GM12872 (cell line): ENCODE data around the gene HPSE2.

Experiments
- TF ChIP-seq, protein P1 (sequence below): IDR thresholded peaks from 3 replicates; pipeline ENCODE4 v1.5.1; 2011; ENCODE audit warnings: low read depth, mild to moderate bottlenecking, low read length, moderate library complexity; ENCODE audit not compliant: insufficient read depth

Gene HPSE2

DNA sequence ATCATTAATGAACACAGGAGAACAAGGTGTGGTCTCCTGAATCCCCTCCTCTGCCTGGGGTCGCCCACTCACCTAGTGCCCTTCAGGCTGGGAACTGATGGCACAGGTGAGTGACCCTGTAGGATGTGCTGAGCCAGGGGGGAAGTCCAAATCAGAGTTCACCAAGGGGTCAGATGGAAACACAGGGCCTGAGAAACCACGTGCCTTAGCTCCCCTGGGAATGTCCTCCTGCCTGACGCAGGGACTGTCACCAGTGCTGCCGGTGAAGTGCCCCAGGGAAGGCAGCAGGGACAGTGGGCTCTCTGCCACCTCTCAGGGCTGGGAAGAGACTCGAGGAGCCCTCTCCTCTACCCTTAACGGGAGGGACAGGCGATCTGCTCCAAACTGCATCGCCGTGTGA is 814.9 kb downstream of the HPSE2 start:
- TF ChIP-seq, protein P1, sequence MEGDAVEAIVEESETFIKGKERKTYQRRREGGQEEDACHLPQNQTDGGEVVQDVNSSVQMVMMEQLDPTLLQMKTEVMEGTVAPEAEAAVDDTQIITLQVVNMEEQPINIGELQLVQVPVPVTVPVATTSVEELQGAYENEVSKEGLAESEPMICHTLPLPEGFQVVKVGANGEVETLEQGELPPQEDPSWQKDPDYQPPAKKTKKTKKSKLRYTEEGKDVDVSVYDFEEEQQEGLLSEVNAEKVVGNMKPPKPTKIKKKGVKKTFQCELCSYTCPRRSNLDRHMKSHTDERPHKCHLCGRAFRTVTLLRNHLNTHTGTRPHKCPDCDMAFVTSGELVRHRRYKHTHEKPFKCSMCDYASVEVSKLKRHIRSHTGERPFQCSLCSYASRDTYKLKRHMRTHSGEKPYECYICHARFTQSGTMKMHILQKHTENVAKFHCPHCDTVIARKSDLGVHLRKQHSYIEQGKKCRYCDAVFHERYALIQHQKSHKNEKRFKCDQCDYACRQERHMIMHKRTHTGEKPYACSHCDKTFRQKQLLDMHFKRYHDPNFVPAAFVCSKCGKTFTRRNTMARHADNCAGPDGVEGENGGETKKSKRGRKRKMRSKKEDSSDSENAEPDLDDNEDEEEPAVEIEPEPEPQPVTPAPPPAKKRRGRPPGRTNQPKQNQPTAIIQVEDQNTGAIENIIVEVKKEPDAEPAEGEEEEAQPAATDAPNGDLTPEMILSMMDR, result no peak

DNA sequence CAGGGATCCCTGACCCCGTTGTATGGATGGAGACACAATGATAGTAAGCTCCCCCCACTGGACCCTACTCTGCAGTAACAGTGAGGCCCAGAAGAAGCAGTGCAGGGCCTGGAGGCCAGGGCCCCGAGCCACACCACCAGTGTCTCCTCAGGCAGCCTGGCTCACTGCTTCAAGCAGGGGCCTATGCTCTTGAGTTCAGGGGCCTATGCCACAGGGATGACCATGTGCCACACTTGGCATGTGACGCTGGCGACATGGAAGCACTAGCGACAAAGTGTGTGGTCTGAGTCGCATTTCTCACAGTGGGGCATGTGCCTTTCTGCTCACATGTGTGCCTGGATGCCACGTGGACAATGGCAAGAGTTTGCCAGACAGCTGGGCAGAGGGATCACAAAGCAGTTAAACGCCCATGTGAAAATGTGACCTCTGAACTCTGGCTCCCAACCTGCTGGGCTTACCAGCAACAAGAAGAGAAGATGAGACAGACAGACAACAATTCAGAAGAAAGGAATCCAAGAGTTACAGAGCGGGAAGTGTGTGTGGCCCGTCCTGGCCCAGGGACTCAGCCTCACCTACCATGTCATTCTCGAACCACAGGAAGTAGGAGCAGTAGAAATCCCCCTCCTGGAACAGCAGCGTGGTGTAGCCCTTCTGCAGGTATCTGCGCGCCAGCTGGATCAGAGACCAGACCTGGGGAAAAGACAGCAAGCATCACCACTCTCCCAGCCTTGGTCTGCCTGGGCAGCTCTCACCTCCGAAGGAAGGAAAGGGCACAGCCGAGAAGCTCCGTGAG is 816.0 kb downstream of the HPSE2 start:
- TF ChIP-seq, protein P1, result no peak

DNA sequence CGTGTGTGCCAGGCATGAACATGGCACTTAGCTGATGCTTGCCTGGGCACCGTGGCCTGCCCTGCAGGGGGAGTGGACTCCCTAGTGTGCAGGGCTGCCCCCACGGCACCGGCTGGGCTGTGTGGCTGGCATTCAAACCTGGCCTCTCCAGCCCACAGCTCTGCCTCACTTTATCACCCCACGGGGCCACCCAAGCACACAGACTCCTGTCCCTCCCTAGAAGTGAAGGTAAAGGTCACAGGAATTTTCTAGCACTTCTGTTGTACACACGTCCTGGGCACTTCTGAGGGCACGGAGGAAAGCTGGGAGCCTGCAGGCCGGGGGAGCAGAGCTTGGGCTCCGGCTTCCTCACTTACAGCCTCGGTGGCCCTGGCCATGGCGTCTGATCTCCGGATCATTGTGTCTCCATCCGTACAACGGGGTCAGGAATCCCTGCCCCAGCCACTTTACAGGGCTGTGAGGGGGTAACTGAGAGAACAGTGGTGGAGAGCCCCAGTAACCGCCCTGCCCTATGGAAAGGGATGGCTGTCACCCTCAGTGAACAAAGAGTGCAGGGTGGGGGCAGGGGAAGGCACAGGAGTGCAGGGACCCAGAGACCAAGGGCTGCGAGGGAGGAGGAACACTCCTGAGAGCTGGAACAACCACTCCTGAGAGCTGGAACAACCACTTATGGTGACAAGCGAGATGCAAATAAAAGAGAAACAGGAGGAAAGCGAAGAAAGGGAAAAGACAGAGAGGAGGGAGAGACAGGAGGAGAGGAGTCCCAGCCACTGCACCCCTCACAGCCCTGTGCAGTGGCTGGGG is 816.8 kb downstream of the HPSE2 start:
- TF ChIP-seq, protein P1, result no peak

DNA sequence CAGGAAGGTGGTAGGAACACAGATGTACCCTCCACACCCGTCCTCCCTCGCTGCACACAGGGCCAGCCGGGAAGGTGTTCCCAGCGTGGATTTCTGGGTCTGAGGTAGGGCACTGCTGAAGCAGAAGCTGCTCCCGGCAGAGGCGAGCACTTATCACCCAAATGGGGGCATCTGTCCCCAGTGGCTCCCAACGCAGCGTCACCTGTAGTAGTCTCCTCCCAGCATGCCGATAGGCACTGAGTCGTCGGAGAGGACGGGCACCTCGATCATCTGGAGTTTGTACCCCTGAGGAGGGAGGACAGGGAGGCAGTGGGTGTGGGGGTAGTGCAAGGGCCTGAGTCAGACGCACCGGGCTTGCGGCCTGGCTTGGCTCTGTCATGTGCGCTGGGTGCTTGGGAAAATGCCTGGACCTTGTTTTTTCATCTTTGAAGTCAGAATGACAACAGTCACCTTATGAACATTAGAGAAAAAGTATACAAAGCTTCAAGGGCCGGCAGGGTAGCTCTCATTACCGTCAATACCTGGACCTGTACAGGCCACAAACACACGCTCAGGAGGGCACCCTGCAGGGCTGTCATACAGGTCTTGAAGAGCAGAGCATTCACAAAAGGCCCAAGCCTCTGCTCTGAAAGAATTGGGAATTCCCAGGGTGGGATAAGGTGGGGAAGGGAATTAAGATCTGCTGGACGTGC is 817.5 kb downstream of the HPSE2 start:
- TF ChIP-seq, protein P1, result no peak

DNA sequence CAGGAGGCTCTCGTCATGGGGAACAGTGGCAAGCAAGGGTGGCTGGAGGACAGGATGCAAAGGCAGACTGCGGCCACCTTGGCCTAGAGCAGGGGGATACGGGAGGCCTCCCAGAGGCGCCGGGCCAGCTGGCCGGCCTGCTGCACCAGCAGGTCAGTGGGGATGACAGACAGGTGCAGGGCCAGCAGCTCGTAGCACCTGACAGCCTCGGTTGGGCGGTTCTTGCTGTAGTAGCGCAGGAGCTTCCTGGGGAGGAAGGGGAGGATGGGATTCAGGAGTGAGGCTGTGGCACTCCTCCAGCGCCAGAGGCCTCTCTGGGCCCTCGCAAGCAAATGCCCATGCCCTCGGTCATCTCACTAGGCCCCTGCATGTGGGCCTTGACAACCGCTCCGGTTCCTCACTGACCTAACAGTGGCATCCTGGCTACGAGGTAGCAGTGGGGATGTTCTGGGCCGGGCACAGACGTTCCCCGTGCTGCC is 818.1 kb downstream of the HPSE2 start:
- TF ChIP-seq, protein P1, result no peak

DNA sequence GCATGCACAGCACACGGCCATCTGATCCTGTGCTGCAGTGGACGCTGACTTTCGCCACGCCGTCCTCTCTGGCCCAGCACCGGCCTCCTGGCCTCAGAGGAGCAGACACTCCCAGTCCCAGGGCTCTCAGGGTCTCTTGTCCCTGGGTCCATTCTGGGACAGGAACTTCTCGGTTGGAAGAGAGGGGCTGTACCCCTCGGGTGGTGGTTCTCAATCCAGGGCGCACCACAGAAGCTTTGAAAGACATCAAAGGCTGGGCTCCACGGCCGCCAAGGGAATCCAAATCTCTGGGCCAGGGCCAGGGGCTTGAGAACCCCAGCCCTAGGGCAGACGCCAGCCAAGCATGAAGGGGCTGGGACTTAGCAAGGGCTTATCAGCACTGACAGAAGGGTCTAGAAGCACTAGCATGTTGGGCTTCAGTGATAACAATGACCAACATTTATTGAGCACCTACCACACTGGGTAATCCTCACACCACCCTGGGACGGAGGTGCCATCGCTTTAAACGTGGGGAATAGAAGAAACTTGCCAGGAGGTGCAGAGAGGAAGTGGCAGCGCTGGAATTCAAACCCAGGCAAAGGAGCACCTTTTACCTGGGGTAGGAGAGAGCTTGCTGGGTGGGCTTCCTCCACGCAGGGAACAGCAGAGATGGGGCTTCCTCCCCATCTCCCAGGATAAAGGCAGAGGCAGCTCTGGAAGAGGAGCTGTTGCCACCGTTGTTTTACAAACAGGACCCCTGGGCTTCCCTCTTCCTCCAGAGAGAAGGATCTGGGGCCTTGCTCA is 818.9 kb downstream of the HPSE2 start:
- TF ChIP-seq, protein P1, result no peak
